ENCODE data around the gene PTPRN.
"Not testable (repeated sequence)": the region's sequence is repeated elsewhere in the genome, so short reads cannot be mapped to it uniquely, and the experiment has no call there.

PTPRN gene

DNA sequence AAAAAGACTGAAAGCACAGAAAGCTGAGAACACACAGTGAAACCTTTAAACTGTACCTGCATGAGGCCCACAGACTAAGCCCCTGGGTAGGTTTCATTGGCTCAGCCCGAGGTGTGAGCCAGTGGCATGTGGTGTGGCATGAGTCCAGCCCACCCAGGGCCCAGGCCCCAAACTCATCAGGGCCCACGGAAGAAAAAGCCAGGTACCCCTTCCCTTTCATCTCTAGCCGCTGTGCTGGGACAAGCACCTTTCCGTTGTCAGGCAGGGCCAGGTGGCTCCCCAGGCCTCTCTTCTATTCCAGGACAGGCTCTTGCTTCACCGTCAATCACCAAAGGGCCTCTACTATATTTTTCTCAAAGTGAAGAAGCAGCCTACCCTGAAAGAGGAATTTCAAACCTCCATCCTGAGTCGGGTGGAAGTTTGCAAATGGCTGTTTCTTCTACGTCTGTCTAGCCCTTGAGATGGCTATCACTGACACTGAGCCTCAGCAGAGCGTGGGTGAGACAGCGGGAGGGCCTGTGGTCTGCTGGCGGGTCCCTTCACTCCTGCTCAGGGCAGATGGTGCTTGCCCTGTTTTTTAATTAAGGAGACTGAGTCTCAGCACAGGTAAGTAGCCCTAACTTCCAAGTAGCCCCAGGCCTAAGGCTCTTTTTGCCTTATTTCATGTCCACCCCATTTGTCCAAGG, 21.5 kb downstream of the PTPRN start:
- DNase-seq: no peak

DNA sequence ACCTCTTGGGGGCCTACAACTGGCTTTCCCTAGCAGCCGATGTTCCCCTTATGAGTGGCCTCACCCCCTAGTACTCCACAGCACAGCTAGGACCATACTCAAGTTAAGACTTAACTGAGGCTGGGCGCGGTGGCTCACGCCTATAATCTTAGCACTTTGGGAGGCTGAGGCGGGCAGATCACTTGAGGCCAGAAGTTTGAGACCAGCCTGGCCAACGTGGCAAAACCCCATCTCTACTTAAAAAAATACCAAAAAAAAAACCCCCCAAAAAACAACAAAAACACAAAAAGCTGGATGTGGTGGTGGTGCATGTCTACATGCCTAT, 22.1 kb downstream of the PTPRN start:
- not testable (repeated sequence) for DNase-seq

DNA sequence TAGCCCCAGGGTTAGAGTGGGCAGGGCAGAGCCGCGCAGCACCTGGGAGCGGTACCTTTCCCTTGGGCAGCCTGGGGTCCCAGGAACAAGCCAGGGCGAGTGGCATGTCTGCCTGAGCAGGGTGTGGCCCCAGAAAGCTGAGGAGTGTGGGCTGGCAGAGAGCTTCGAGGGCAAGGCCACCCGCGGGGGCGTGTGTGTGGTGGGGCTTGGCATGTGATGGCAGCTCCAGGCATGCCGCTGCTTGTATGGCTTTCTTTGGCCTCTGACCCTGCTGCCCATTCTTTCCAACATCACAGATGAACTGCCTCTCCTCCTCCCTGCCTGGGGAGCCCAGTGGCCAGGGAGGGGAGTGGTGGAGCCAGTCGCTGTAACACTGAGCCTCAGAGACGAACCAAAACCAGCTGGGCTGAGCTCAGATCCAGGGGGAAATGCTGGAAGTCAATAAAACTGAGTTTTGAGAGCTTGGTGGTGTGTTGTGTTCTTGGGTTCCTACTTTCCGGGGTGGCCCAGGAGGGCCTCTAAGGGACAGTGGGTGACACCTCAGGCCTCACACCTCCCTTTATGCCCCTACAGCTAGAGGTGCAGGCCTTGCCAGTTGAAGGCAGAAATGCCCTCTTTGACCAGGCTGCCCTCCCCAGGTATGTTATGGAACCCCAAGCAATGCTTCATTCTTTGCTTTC, 22.6 kb downstream of the PTPRN start:
- peak; percentile 22 for DNase-seq

DNA sequence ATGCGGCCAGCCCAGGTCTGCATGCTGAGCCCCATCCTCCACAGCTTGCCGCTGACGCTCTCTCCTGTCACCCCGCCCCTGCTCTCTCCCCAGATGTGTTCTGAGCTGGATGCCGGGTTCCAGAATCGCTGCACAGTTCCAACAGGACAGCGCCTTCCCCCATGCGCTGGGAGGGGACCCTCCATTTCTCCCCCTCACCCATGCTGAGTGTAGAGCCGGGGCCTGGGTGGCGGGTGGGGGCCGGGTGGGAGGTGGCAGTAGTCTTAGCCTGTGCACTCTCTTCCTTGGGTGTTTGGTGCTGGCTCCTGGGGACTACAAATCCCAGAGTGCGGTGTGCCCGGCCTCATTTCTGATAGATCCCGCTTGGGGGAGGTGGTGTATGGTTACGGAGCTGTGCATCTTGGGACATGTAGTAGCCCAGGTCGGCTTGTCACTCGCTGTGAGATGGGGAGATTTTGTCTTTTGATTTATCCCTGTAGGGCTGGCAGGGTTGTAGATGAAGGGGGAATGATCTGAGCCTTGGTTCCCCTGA, 23.2 kb downstream of the PTPRN start:
- DNase-seq: no peak

GRCh38 chr2:219285373-219285735, 23.8 kb downstream of the PTPRN start:
- DNase-seq: no peak

DNA sequence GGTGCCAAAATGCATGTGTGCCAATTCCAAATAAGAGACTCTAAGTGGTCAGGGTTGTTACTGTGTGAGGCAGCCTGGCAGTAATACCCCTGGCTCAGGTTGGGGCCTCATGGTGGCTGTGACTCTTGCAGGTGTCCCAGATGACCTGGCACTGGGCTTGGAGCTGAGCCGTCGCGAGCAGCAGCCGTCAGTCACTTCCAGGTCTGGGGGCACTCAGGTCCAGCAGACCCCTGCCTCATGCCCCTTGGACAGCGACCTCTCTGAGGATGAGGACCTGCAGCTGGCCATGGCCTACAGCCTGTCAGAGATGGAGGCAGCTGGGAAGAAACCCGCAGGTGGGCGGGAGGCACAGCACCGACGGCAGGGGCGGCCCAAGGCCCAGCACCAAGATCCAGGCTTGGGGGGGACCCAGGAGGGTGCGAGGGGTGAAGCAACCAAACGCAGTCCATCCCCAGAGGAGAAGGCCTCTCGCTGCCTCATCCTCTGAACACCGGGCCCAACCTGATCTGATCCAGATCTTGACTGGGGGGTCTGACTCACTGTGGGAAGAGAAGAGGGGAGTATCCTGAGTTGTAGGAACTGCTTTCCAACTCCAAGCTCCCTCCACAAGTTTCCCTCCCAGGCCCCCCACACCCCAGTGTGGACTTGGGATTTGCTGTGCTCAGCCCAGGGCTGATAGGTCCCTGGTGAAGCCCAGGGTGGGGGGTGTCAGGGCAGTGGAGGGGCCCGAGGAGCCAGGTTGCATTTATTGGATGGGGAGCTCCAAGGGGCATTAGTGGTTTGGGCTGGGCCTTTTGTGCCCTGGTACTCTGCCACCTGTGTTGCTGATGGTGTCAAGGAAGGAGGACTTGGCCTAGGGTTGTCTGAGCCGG, 24.5 kb downstream of the PTPRN start:
- no peak for DNase-seq

GRCh38 chr2:219282943-219283581, 26.1 kb downstream of the PTPRN start:
- no peak for DNase-seq

DNA sequence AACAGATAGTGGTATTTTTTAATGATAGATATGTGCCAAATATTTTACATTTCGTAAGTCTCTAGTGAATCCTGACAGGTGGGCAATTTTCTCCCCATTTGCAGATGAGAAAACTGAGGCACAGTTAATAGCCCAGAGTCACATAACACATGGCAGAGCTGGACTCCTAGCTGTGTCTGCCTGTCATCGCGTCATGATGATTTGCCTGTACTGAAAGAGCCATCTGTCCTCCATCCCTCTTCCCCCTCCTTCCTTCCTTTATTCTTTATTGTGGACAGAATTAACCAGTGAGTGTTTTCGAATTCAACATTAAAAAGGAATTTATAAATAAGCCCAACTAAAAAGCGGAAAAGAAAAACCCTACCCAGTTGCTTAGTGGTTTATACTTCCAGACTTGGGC, 26.8 kb downstream of the PTPRN start:
- no peak for DNase-seq

GRCh38 chr2:219281588-219281987, 27.6 kb downstream of the PTPRN start:
- no peak for DNase-seq

- DNase-seq: no peak
These were observed 28.6 kb downstream of the PTPRN start for GRCh38 chr2:219280651-219281050.

DNA sequence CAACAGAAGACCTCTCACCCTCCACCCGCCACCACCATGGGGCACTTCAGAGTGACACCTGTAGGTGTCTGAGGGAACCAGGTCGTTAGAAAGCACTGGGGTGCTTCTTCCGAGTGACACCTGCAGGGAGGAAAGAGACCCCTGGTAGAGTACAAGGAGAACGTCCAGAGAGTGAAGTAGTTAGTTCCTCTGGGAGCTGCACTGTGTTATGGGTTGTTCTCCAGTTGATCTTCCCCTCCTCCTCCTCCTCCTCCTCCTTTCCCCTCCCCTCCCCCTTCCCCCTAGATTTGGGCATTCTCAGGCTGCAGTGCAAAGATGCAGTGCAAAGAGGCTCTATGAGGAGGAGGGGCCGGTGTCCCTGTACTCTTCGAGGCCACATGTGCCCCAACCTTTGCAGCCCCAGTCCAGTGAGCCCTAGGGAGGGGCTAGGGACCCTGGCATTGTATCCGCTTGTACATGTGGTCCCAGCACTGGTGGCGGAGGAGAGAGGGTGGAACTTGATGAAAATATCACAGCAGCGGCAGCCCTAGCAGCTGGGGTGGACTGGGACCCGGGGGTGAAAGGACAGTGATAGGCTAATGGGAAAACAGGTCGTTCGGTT, 29.2 kb downstream of the PTPRN start:
- DNase-seq: no peak

- peak; percentile 94 for DNase-seq
These were observed 29.9 kb downstream of the PTPRN start, which contains the start of gene DNAJB2 for GRCh38 chr2:219279151-219279915. Gene DNAJB2 (plus strand): TSS chr2:219279366. CDS start chr2:219279834, 468 bp downstream.

DNA sequence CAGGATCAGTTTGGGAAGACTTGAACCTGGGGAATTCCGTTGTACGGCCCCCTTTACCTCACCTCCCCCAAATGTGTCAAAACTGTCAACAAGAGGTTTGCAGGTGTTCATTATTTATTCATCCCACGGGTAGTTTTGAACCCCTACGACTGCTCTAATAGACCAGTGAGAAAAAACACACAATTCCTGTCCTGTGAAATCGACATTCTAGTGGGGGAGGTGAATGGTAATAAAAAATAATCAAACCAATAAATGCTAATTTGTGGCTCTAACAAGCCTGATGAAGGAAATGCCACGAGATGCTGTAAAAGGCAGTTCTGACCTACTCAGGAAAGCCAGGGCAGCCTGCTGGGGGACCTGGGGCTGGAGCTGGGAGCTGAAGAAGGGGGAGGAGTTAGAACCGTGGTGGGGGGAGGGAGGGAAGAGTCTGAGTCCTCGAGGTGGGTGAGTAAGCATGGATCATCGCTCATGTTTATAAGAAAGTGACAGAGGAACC, 30.5 kb downstream of the PTPRN start:
- no peak for DNase-seq

DNA sequence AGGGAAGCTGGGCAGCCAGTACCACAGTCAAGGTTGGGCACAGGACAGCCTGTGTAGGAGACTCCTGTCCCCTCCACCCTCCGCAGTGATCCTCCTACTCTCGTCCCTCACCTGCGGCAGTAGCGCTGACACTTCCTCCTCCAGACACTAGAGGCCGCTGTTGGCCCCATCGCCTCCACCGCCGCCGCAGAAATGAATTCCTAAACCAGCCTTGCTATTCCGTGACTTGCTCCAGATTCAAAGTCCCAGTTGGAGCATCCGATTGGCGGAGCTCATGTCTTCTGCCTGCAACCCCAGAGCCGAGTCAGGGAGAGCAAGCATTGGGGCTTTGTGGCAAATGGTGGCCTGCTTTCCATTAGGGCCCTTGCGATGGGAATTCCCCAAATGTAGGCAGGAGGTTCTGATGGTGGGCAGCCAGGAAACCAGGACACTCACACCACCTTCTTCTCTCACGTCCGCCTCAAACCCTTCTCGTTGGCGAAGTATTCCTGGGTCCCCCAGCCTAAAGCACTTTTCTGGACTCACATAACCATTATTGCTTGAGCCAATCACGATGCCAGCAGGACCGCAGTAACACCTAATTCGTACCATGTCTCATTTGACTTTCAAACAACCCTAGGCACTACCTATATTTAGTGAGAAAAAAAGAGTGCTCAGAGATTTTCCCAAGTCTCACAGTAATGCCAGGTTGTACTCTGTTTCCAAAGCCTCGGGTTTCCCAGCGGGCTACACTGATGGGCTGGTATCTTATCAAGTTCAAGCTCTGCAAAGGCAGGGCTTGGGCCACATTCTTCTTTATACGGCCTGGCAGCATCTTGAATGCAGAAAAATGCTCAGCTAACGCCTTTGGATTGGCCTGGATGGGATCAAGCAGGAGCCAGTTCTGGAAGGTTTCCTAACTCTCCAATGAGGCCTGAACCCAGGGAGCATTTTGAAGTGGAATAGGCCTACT, 31.2 kb downstream of the PTPRN start:
- peak; percentile 77 for DNase-seq

DNA sequence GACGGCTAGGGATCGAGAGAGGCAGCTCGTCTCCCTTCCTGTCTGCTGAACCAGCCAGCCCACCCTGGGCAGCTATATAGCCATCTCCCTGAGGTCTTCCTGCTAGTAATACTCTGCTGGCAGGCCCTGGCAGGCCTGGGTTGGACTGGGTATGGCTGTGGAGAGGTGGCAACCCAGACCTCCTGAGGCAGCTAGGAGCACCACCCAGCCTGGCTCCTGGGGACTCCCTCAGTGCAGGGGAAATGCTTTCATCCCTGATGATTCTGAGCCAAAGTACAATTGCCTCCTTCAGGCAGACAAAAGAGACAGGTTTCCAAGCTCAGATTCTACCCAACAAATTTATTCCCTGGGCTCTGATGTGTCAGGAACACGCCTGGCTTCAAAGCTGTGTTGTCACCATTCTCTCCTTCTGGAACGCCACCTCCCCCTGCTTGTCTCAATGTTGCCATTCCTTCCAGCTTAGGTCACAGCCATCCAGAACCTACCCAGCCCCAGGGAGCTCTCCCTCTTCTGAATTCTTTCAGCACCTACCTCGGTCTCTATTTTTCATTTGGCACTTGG, 34.8 kb downstream of the PTPRN start:
- DNase-seq: no peak

- DNase-seq: no peak
These were observed 35.3 kb downstream of the PTPRN start for GRCh38 chr2:219273937-219274336.

DNA sequence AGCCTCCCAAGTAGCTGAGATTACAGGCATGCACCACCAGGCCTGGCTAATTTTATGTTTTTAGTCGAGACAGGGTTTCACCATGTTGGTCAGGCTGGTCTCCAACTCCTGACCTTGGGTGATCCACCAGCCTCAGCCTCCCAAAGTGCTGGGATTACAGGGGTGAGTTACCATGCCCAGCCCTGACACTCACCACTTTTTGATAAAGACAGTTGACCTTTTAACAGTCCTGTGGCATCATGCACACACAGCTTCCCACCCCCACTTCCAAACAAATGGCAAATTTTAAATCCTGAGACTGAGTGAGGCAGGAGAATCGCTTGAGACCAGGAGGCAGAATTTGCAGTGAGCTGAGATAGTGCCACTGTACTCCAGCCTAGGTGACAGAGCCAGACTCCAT, 36.2 kb downstream of the PTPRN start:
- no peak for DNase-seq

- DNase-seq: no peak
These were observed 36.8 kb downstream of the PTPRN start for GRCh38 chr2:219272356-219272755.

DNA sequence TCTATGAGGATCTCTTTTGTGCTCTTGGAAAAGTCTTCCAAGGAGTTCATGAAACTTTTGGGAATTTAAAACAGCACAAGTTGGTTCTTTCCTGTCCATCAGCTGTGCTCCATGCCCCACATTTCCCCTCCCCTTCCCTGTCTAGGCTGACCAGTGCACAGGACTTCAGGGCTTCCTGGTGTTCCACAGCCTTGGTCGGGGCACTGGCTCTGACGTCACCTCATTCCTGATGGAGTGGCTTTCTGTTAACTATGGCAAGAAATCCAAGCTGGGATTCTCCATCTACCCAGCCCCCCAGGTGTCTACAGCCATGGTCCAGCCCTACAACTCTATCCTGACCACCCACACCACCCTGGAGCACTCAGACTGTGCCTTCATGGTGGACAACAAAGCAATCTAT, 38.2 kb downstream of the PTPRN start:
- no peak for DNase-seq

DNA sequence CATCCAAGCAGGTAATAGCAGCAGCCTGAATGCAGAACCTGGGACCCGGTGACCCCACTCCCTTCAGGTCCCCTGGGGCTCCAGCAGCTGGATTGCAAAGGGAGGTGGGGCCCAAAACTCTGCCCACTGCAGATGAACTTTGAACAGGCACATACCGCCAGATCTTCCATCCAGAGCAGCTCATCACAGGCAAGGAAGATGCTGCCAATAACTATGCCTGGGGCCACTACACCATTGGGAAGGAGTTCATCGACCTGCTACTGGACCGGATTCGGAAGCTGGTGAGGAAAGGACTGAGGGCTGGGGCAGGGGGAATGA, 39.2 kb downstream of the PTPRN start:
- DNase-seq: no peak
